ENCODE results near the gene ZNF567.
"Not testable (repeated sequence)": the region's sequence is repeated elsewhere in the genome, so short reads cannot be mapped to it uniquely, and the experiment has no call there.

Gene ZNF567

GRCh38 chr19:36745870-36746269, 58.5 kb downstream of the ZNF567 start:
- Histone ChIP-seq H3K9ac (ENCODE audit: low read length) (no peak overlapping the region), H3K4me1 (ENCODE audit: insufficient read depth, low read length, severe bottlenecking) (no peaks in the 10 kb centered on the region), H3F3A (ENCODE audit: insufficient read depth, low read length) (no peaks in the 10 kb centered on the region), H3K9me3 (ENCODE audit: low read length) (peaks cover 41% of the 10 kb centered on the region), H3K36me3 (ENCODE audit: insufficient read depth, low read length) (peaks cover 56% of the 10 kb centered on the region), H3K4me3 (ENCODE audit: low read depth, low read length, poor library complexity, severe bottlenecking) (no peak overlapping the region), H4K20me1 (ENCODE audit: insufficient read depth, low read length) (no peaks in the 10 kb centered on the region), H3K79me2 (ENCODE audit: insufficient read depth, low read length) (no peaks in the 10 kb centered on the region), H2AFZ (ENCODE audit: low read length) (no peak overlapping the region), H3K9me2 (ENCODE audit: low read depth, low read length) (no peaks in the 10 kb centered on the region), H3K4me2 (ENCODE audit: low read length) (no peak overlapping the region), H3K27me3 (ENCODE audit: insufficient read depth, low read length) (no peaks in the 10 kb centered on the region), H3K27ac (ENCODE audit: low read depth, low read length, poor library complexity, severe bottlenecking) (no peak overlapping the region)
- TF ChIP-seq, protein P1, sequence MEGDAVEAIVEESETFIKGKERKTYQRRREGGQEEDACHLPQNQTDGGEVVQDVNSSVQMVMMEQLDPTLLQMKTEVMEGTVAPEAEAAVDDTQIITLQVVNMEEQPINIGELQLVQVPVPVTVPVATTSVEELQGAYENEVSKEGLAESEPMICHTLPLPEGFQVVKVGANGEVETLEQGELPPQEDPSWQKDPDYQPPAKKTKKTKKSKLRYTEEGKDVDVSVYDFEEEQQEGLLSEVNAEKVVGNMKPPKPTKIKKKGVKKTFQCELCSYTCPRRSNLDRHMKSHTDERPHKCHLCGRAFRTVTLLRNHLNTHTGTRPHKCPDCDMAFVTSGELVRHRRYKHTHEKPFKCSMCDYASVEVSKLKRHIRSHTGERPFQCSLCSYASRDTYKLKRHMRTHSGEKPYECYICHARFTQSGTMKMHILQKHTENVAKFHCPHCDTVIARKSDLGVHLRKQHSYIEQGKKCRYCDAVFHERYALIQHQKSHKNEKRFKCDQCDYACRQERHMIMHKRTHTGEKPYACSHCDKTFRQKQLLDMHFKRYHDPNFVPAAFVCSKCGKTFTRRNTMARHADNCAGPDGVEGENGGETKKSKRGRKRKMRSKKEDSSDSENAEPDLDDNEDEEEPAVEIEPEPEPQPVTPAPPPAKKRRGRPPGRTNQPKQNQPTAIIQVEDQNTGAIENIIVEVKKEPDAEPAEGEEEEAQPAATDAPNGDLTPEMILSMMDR (IDR thresholded peaks at IDR 0.05; ENCODE audit: low read length) = no peak
- no peak for TF ChIP-seq EZH2 (IDR thresholded peaks at IDR 0.05; ENCODE audit: borderline replicate concordance, low read length)

GRCh38 chr19:36747750-36748149, 60.3 kb downstream of the ZNF567 start:
- H3K4me3 ChIP-seq (ENCODE audit: low read depth, low read length, poor library complexity, severe bottlenecking) = no peak overlapping the region
- no peak overlapping the region for H3K4me2 ChIP-seq (ENCODE audit: low read length)
- no peaks in the 10 kb centered on the region for H3K27me3 ChIP-seq (ENCODE audit: insufficient read depth, low read length)

GRCh38 chr19:36748431-36749275, 61.2 kb downstream of the ZNF567 start:
- Histone ChIP-seq H3K9me3 (ENCODE audit: low read length) (peaks cover 51% of the 10 kb centered on the region), H3K36me3 (ENCODE audit: insufficient read depth, low read length) (peaks cover 84% of the 10 kb centered on the region)

More at GRCh38 chr19:36747750-36748149, 60.3 kb downstream of the ZNF567 start:
- Histone ChIP-seq H3K9me2 (ENCODE audit: low read depth, low read length) (no peaks in the 10 kb centered on the region), H3K79me2 (ENCODE audit: insufficient read depth, low read length) (no peaks in the 10 kb centered on the region), H3K27ac (ENCODE audit: low read depth, low read length, poor library complexity, severe bottlenecking) (no peak overlapping the region), H3K9me3 (ENCODE audit: low read length) (peaks cover 50% of the 10 kb centered on the region), H2AFZ (ENCODE audit: low read length) (no peak overlapping the region), H3K36me3 (ENCODE audit: insufficient read depth, low read length) (peaks cover 75% of the 10 kb centered on the region), H3K9ac (ENCODE audit: low read length) (no peak overlapping the region), H4K20me1 (ENCODE audit: insufficient read depth, low read length) (no peaks in the 10 kb centered on the region), H3F3A (ENCODE audit: insufficient read depth, low read length) (no peaks in the 10 kb centered on the region), H3K4me1 (ENCODE audit: insufficient read depth, low read length, severe bottlenecking) (no peaks in the 10 kb centered on the region)
- TF ChIP-seq, protein P1 (IDR thresholded peaks at IDR 0.05; ENCODE audit: low read length) = no peak
- TF ChIP-seq EZH2 (IDR thresholded peaks at IDR 0.05; ENCODE audit: borderline replicate concordance, low read length) = no peak

GRCh38 chr19:36749613-36750012, 62.2 kb downstream of the ZNF567 start:
- not testable (repeated sequence) for H3K4me3 ChIP-seq (ENCODE audit: low read depth, low read length, poor library complexity, severe bottlenecking); H2AFZ ChIP-seq (ENCODE audit: low read length); H4K20me1 ChIP-seq (ENCODE audit: insufficient read depth, low read length); H3F3A ChIP-seq (ENCODE audit: insufficient read depth, low read length); H3K27ac ChIP-seq (ENCODE audit: low read depth, low read length, poor library complexity, severe bottlenecking); H3K27me3 ChIP-seq (ENCODE audit: insufficient read depth, low read length); H3K4me2 ChIP-seq (ENCODE audit: low read length); H3K9ac ChIP-seq (ENCODE audit: low read length); H3K9me2 ChIP-seq (ENCODE audit: low read depth, low read length); H3K79me2 ChIP-seq (ENCODE audit: insufficient read depth, low read length); H3K4me1 ChIP-seq (ENCODE audit: insufficient read depth, low read length, severe bottlenecking)
- Histone ChIP-seq H3K36me3 (ENCODE audit: insufficient read depth, low read length) (peaks cover 92% of the 10 kb centered on the region), H3K9me3 (ENCODE audit: low read length) (peaks cover 54% of the 10 kb centered on the region)

More at GRCh38 chr19:36748431-36749275, 61.2 kb downstream of the ZNF567 start:
- no peak for TF ChIP-seq EZH2 (IDR thresholded peaks at IDR 0.05; ENCODE audit: borderline replicate concordance, low read length)
- TF ChIP-seq, protein P1 (IDR thresholded peaks at IDR 0.05; ENCODE audit: low read length) = no peak
- Histone ChIP-seq H2AFZ (ENCODE audit: low read length) (no peak overlapping the region), H3K4me3 (ENCODE audit: low read depth, low read length, poor library complexity, severe bottlenecking) (no peak overlapping the region), H3K79me2 (ENCODE audit: insufficient read depth, low read length) (no peaks in the 10 kb centered on the region), H3K9me2 (ENCODE audit: low read depth, low read length) (no peaks in the 10 kb centered on the region), H3K9ac (ENCODE audit: low read length) (no peak overlapping the region), H3K4me2 (ENCODE audit: low read length) (no peak overlapping the region), H3K27me3 (ENCODE audit: insufficient read depth, low read length) (no peaks in the 10 kb centered on the region), H4K20me1 (ENCODE audit: insufficient read depth, low read length) (no peaks in the 10 kb centered on the region), H3K27ac (ENCODE audit: low read depth, low read length, poor library complexity, severe bottlenecking) (no peak overlapping the region), H3K4me1 (ENCODE audit: insufficient read depth, low read length, severe bottlenecking) (no peaks in the 10 kb centered on the region), H3F3A (ENCODE audit: insufficient read depth, low read length) (no peaks in the 10 kb centered on the region)
